Caco-2 (cell line): ENCODE results near the gene ALKBH3. TPM values are rescaled to one million over a fixed set of nuclear protein-coding genes. Genes with fewer than 3 reads are reported as not detected.

Experiments used
- BruUV-seq: library from RNA; stranded (reverse); fragments of 400-500 nt; replicated peaks from 2 replicates; lab custom pipeline; 2021; lab: Mats Ljungman, UMichigan
- CTCF ChIA-PET: fragments of 300-600 bp; sonication (Branson Sonifier 250); formaldehyde crosslinking; loops from one replicate; lab custom pipeline; 2022; ENCODE audit warnings: antibody characterized with exemption; lab: Charles Lee
- POLR2A ChIA-PET: fragments of 300-600 bp; sonication (Branson Sonifier 250); formaldehyde crosslinking; loops from one replicate; lab custom pipeline; 2022; ENCODE audit warnings: antibody characterized with exemption; lab: Charles Lee
- DNase-seq, 2 experiments: peaks; one replicate each; pipeline versions ENCODE4 v3.0.0 to v3.0.0-alpha.2; 2020 to 2022
- H3K27me3 ChIP-seq: replicated peaks from 2 replicates; pipeline ENCODE4 v1.6.0; 2011; ENCODE audit warnings: low read length; ENCODE audit not compliant: control insufficient read depth, insufficient read depth
- H3K36me3 ChIP-seq: 2 replicates; pipeline ENCODE4 v1.5.1; 2011; ENCODE audit warnings: low read length; ENCODE audit not compliant: control insufficient read depth, insufficient read depth
- H3K4me1 ChIP-seq: fragments of 250-450 bp; sonication (Bioruptor Pico); 2 replicates; pipeline ENCODE4 v1.5.1; 2020; ENCODE audit warnings: mild to moderate bottlenecking
- H3K4me3 ChIP-seq: 2 replicates; pipeline ENCODE4 v1.5.1; 2011; ENCODE audit warnings: low read depth, mild to moderate bottlenecking, control low read depth, low read length
- H3K9me3 ChIP-seq: fragments of 250-450 bp; sonication (Bioruptor Pico); 2 replicates; pipeline ENCODE4 v1.5.1; 2020; ENCODE audit warnings: mild to moderate bottlenecking, moderate library complexity
- H3K27ac Mint-ChIP-seq: one replicate; pipeline ENCODE4 v1.8.0; 2022; ENCODE audit warnings: mixed read lengths; ENCODE audit not compliant: unreplicated experiment
- H3K27me3 Mint-ChIP-seq: one replicate; pipeline ENCODE4 v1.8.0; 2022; ENCODE audit warnings: mixed read lengths; ENCODE audit not compliant: insufficient read depth, unreplicated experiment
- H3K36me3 Mint-ChIP-seq: one replicate; pipeline ENCODE4 v1.8.0; 2022; ENCODE audit warnings: mild to moderate bottlenecking, mixed read lengths; ENCODE audit not compliant: insufficient read depth, unreplicated experiment
- H3K4me1 Mint-ChIP-seq: one replicate; pipeline ENCODE4 v1.8.0; 2022; ENCODE audit warnings: low read depth, mixed read lengths; ENCODE audit not compliant: unreplicated experiment
- H3K4me3 Mint-ChIP-seq: one replicate; pipeline ENCODE4 v1.8.0; 2022; ENCODE audit warnings: mild to moderate bottlenecking, moderate library complexity, mixed read lengths; ENCODE audit not compliant: unreplicated experiment
- H3K9me3 Mint-ChIP-seq: one replicate; pipeline ENCODE4 v1.8.0; 2022; ENCODE audit warnings: mixed read lengths; ENCODE audit not compliant: unreplicated experiment
- intact Hi-C: fragments of 100-400 bp; cut with micrococcal nuclease; formaldehyde crosslinking; loops from one replicate; pipeline ENCODE4 v1.10.0; 2022; ENCODE audit not compliant: unreplicated experiment
- total RNA-seq: library from RNA; stranded (reverse); gene quantifications from 2 replicates; pipeline ENCODE4 v1.2.3, GENCODE V29; 2022
- TF ChIP-seq, protein P1 (sequence below), 2 experiments: fragments of 200-600 bp in 1 of 2; IDR thresholded peaks; 1 replicate in 1 of 2; 2 replicates in 1 of 2; pipeline versions ENCODE4 v1.5.1 to v1.8.0; 2011 to 2022; ENCODE audit warnings: antibody characterized with exemption in 1 of 2, control low read depth in 1 of 2, inconsistent platforms in 1 of 2, low read depth in 1 of 2, low read length in 1 of 2, mild to moderate bottlenecking in 1 of 2, moderate library complexity in 1 of 2; ENCODE audit not compliant: insufficient read depth in 1 of 2, severe bottlenecking in 1 of 2, unreplicated experiment in 1 of 2

ALKBH3 gene
- total RNA-seq, 1 experiment from 2014 or later = 42.4 TPM

DNA sequence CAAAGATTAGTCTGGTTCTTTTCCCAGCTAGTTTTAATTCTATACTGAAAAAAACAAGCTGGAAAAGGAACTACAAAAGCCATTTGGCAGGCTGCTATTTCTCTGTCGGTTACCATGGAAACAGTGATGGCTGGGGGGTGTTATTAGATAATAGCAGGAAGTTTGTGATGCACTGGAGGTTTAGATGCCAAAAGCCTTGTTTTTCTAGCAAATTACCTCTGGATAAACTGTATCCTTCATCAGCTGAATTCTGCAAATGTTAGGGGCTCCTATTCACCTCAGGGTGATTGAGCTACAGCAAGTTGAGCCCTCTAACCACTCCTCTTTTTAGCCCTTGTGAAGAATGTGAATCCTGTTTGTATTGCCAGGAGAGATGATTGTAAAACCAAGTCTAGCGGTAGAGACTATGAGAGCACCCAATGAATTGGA lies 25.2 kb downstream of the ALKBH3 start:
- Histone ChIP-seq H3K9me3 (no peaks in the 10 kb centered on the region), H3K4me1 (no peaks in the 10 kb centered on the region), H3K36me3 (no peaks in the 10 kb centered on the region), H3K27me3 (no peaks in the 10 kb centered on the region), H3K4me3 (no peak overlapping the region)
- no TSS peak for BruUV-seq
- ChIA-PET CTCF (interaction anchor here (1.3 kb wide), 1 partner anchor 18 kb away, joined by 3 read pairs; no protein-coding TSS in a partner anchor), POLR2A (no interaction called here)
- DNase-seq = no peak
- intact Hi-C loops = no loop called here
- Mint-ChIP-seq H3K27me3 (no peaks in the 10 kb centered on the region), H3K4me3 (no peak overlapping the region), H3K4me1 (no peaks in the 10 kb centered on the region), H3K27ac (no peak overlapping the region), H3K9me3 (no peaks in the 10 kb centered on the region), H3K36me3 (peaks cover 17% of the 10 kb centered on the region)
- TF ChIP-seq, protein P1, sequence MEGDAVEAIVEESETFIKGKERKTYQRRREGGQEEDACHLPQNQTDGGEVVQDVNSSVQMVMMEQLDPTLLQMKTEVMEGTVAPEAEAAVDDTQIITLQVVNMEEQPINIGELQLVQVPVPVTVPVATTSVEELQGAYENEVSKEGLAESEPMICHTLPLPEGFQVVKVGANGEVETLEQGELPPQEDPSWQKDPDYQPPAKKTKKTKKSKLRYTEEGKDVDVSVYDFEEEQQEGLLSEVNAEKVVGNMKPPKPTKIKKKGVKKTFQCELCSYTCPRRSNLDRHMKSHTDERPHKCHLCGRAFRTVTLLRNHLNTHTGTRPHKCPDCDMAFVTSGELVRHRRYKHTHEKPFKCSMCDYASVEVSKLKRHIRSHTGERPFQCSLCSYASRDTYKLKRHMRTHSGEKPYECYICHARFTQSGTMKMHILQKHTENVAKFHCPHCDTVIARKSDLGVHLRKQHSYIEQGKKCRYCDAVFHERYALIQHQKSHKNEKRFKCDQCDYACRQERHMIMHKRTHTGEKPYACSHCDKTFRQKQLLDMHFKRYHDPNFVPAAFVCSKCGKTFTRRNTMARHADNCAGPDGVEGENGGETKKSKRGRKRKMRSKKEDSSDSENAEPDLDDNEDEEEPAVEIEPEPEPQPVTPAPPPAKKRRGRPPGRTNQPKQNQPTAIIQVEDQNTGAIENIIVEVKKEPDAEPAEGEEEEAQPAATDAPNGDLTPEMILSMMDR (IDR thresholded peaks at IDR 0.05; ENCODE audit: insufficient read depth in 1 of 2, low read depth in 1 of 2, low read length in 1 of 2, severe bottlenecking in 1 of 2, unreplicated experiment in 1 of 2) = no peak

DNA sequence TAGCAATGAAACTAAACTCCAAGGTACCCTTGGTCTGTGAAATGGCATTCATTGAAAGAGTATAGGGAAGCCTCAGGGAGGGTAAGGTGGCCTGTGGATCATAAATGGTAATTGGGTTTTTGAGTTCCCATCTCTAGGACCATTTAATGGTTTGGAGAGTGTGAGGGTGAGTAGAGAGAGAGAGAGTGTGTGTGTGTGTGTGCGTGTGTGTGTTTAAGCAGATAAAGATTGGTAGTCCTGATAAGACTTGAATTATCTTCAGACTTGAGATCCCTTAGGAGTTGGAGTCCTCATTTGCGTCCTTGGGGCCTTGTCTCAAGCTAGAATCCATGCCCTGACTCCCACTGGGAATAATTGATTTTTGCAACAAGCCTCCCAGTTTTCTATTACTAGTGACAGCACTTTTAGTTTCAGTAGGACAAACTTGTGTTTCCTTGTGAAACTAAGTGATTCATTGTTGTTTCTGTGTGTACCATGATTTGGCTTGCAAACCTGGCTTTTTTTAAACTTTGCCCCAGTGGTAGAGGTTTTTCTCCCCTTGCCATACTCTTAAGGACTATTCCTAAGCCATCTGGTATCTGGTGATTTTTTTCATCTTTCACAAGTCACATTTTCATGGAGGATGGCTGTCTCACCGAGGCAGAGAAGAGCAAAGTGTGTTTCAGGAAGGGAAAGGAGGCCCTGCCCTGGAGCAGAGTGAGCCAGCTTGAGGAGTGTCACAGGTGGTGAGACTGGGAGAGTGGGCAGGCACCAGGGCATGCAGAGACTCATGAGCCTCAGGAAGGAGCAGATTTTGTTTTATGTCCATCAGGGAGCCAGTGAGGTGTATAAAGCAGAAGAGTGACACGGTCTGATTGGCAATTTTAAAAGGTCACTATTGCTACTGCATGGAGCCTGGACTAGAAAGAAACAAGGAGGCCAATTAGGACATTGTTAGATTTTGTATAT lies 26.7 kb downstream of the ALKBH3 start:
- Mint-ChIP-seq H3K27ac (no peak overlapping the region), H3K9me3 (no peaks in the 10 kb centered on the region), H3K4me3 (no peak overlapping the region), H3K36me3 (peaks cover 11% of the 10 kb centered on the region), H3K27me3 (no peaks in the 10 kb centered on the region), H3K4me1 (no peaks in the 10 kb centered on the region)
- no TSS peak for BruUV-seq
- Histone ChIP-seq H3K9me3 (no peaks in the 10 kb centered on the region), H3K4me3 (no peak overlapping the region), H3K36me3 (no peaks in the 10 kb centered on the region), H3K4me1 (no peaks in the 10 kb centered on the region), H3K27me3 (no peaks in the 10 kb centered on the region)
- ChIA-PET CTCF (no interaction called here), POLR2A (no interaction called here)
- TF ChIP-seq, protein P1 (IDR thresholded peaks at IDR 0.05; ENCODE audit: insufficient read depth in 1 of 2, low read depth in 1 of 2, low read length in 1 of 2, severe bottlenecking in 1 of 2, unreplicated experiment in 1 of 2) = no peak
- DNase-seq = no peak
- intact Hi-C loops = no loop called here

DNA sequence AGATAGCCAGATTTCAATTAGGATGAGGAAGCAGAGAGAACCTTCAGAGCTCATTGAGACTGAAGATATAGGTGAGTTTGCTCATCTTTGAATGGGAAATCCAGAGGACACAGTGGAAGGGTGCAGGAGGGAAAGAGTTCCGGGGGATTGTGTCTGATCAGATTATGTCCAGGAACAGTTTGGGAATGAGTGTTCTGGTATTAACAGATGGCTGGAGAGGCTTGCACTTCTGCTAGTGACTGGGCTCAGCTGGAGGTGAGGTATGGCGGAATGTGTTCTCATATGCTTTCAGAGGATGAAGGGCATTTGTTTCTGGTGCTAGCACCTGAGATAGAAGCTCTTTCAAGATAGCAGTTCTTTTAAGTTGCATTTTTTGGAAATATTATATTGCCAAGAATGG lies 27.6 kb downstream of the ALKBH3 start:
- H3K4me3 Mint-ChIP-seq = no peak overlapping the region
- Histone ChIP-seq H3K36me3 (no peaks in the 10 kb centered on the region), H3K4me1 (no peaks in the 10 kb centered on the region), H3K4me3 (no peak overlapping the region), H3K9me3 (no peaks in the 10 kb centered on the region), H3K27me3 (no peaks in the 10 kb centered on the region)
- BruUV-seq = no TSS peak
- intact Hi-C loops = no loop called here
- no peaks in the 10 kb centered on the region for H3K27me3 Mint-ChIP-seq
- H3K4me1 Mint-ChIP-seq = no peaks in the 10 kb centered on the region
- POLR2A ChIA-PET = no interaction called here
- H3K36me3 Mint-ChIP-seq = peaks cover 11% of the 10 kb centered on the region
- CTCF ChIA-PET = no interaction called here
- no peak for DNase-seq
- H3K9me3 Mint-ChIP-seq = no peaks in the 10 kb centered on the region
- no peak overlapping the region for H3K27ac Mint-ChIP-seq
- TF ChIP-seq, protein P1 (IDR thresholded peaks at IDR 0.05; ENCODE audit: insufficient read depth in 1 of 2, low read depth in 1 of 2, low read length in 1 of 2, severe bottlenecking in 1 of 2, unreplicated experiment in 1 of 2) = no peak
